ENCODE results near the gene FAM171A1.
"Not testable (repeated sequence)": the region's sequence is repeated elsewhere in the genome, so short reads cannot be mapped to it uniquely, and the experiment has no call there.

FAM171A1 gene

GRCh38 chr10:15344256-15344875, 26.7 kb downstream of the FAM171A1 start:
- no peak for DNase-seq (ENCODE audit: low read depth)

GRCh38 chr10:15342970-15343369, 28.1 kb downstream of the FAM171A1 start:
- no peak for DNase-seq (ENCODE audit: low read depth)

GRCh38 chr10:15341502-15342128, 29.5 kb downstream of the FAM171A1 start:
- DNase-seq (ENCODE audit: low read depth) = no peak

- DNase-seq (ENCODE audit: low read depth) = no peak
These were observed 31.2 kb downstream of the FAM171A1 start for GRCh38 chr10:15339892-15340291.

- DNase-seq (ENCODE audit: low read depth) = not testable (repeated sequence)
These were observed 33.6 kb downstream of the FAM171A1 start for GRCh38 chr10:15337441-15337923.

GRCh38 chr10:15336211-15336610, 34.9 kb downstream of the FAM171A1 start:
- no peak for DNase-seq (ENCODE audit: low read depth)

- DNase-seq (ENCODE audit: low read depth) = no peak
These were observed 35.6 kb downstream of the FAM171A1 start for GRCh38 chr10:15335508-15335907.

GRCh38 chr10:15334650-15335323, 36.3 kb downstream of the FAM171A1 start:
- no peak for DNase-seq (ENCODE audit: low read depth)

GRCh38 chr10:15333909-15334649, 37.0 kb downstream of the FAM171A1 start:
- DNase-seq (ENCODE audit: low read depth) = no peak

- not testable (repeated sequence) for DNase-seq (ENCODE audit: low read depth)
These were observed 37.9 kb downstream of the FAM171A1 start for GRCh38 chr10:15333181-15333580.

GRCh38 chr10:15331461-15331860, 39.6 kb downstream of the FAM171A1 start:
- no peak for DNase-seq (ENCODE audit: low read depth)

GRCh38 chr10:15329437-15329836, 41.7 kb downstream of the FAM171A1 start:
- DNase-seq (ENCODE audit: low read depth) = no peak

GRCh38 chr10:15325944-15326284, 45.2 kb downstream of the FAM171A1 start:
- no peak for DNase-seq (ENCODE audit: low read depth)

GRCh38 chr10:15325243-15325943, 45.7 kb downstream of the FAM171A1 start:
- DNase-seq (ENCODE audit: low read depth) = peak; percentile 39

GRCh38 chr10:15324611-15325010, 46.5 kb downstream of the FAM171A1 start:
- no peak for DNase-seq (ENCODE audit: low read depth)

GRCh38 chr10:15324113-15324512, 47.0 kb downstream of the FAM171A1 start:
- no peak for DNase-seq (ENCODE audit: low read depth)

- DNase-seq (ENCODE audit: low read depth) = no peak
These were observed 48.7 kb downstream of the FAM171A1 start for GRCh38 chr10:15322356-15322755.

GRCh38 chr10:15321431-15322341, 49.4 kb downstream of the FAM171A1 start:
- peak; percentile 49 for DNase-seq (ENCODE audit: low read depth)

- no peak for DNase-seq (ENCODE audit: low read depth)
These were observed 50.4 kb downstream of the FAM171A1 start for GRCh38 chr10:15320522-15321203.

GRCh38 chr10:15320118-15320517, 51.0 kb downstream of the FAM171A1 start:
- DNase-seq (ENCODE audit: low read depth) = no peak
